ENCODE data around the gene ARF1. TPM values are rescaled to one million over a fixed set of nuclear protein-coding genes. Genes with fewer than 3 reads are reported as not detected.

The ARF1 gene
- polyA plus RNA-seq, 3 donors, result 580 to 789 (median 603) TPM

DNA sequence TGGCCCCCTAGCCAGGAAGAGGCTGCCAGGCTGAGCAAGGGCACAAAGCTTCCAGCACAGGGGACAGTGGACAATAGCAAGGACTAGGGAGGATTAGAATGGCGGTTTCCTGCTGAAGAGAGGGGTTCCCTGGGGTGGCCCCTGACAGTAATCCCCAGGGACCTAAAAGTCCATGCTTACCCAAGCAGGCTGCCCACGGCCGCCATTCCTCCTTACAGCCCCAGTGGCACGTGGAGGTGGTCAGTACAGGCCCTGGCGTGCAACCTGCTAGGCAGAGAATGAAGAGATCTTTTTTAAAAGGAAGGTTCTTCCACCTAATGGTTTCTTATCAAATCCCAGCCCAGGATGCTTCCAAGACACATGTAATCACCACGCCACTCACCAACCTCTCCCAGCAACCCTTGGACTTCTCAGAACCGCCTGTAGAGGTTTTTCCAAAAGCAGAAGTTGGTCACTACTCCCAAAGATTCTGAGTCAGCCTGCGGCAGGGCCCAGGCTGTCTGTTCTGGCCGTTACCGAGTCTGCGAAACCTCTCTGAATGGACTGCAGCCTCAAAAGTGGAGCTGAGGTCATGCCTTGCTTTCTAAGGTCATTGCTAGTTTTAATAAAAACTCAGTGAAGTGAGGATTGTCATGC lies 25.7 kb downstream of the ARF1 start:
- peak; percentile 56 to 82 (median 78) for DNase-seq
- Histone ChIP-seq H2AFZ (ENCODE audit: insufficient read depth, low read depth, low read length, poor library complexity, severe bottlenecking) (no peak overlapping the region), H3K4me3 (replicated peaks in 1 of 3; ENCODE audit: low read depth in 2 of 3, low read length in 3 of 3) (peak overlapping the region; percentile 83 to 92 (median 91)), H3K9me3 (replicated peaks in 1 of 2; ENCODE audit: control insufficient read depth in 1 of 2, insufficient read depth in 1 of 2, low read length in 2 of 2) (no peaks in the 10 kb centered on the region), H3K79me2 (ENCODE audit: insufficient read depth, low read length) (peaks cover 41% of the 10 kb centered on the region), H3K27ac (ENCODE audit: low read depth in 1 of 2, low read length in 2 of 2) (peak overlapping the region; percentile 81 to 98), H3K27me3 (ENCODE audit: control insufficient read depth in 2 of 2, insufficient read depth in 2 of 2, low read length in 2 of 2) (no peaks in the 10 kb centered on the region), H3K4me2 (replicated peaks; ENCODE audit: extremely low read depth, low read length, poor library complexity, severe bottlenecking) (peak overlapping the region; percentile 92), H3K4me1 (ENCODE audit: control insufficient read depth in 1 of 2, insufficient read depth in 2 of 2, low read length in 2 of 2) (peaks cover 36 to 53% of the 10 kb centered on the region in 2 donors), H3K9ac (ENCODE audit: insufficient read depth, low read length, poor library complexity, severe bottlenecking) (peak overlapping the region; percentile 93), H3K36me3 (replicated peaks in 1 of 2; ENCODE audit: control insufficient read depth in 1 of 2, insufficient read depth in 2 of 2, low read length in 2 of 2) (peaks cover 11 to 21% of the 10 kb centered on the region in 2 donors), H4K20me1 (ENCODE audit: insufficient read depth, low read length) (no peaks in the 10 kb centered on the region)
- 48% methylated on average over 9 of the region's 11 CpGs for WGBS (ENCODE audit: insufficient coverage)
- peaks cover 0 to 3% (median 1%) of the 10 kb centered on the region in 7 donors for H3K9me3 Mint-ChIP-seq
- peaks cover 48% of the 10 kb centered on the region for H3K4me1 Mint-ChIP-seq
- intact Hi-C loops (cut with micrococcal nuclease), result loop anchor here (1.0 to 5.0 kb wide), 3 partner anchors 25 to 58 kb away; partner anchors contain the start of genes ARF1 (in 1 of the 2) and GUK1 (in 1 of the 2)
- no peak for TF ChIP-seq CTCF (IDR thresholded peaks at IDR 0.05)
- peak overlapping the region; percentile 89 to 97 (median 95) for H3K27ac Mint-ChIP-seq
- peaks cover 13 to 21% of the 10 kb centered on the region in 2 donors for H3K36me3 Mint-ChIP-seq
- peak overlapping the region; percentile 90 to 92 for H3K4me3 Mint-ChIP-seq
- H3K27me3 Mint-ChIP-seq (ENCODE audit: low read depth in 3 of 3), result no peaks in the 10 kb centered on the region

- no peaks in the 10 kb centered on the region for H3K9me3 ChIP-seq (replicated peaks in 1 of 2; ENCODE audit: control insufficient read depth in 1 of 2, insufficient read depth in 1 of 2, low read length in 2 of 2)
- H3K27me3 ChIP-seq (ENCODE audit: control insufficient read depth in 2 of 2, insufficient read depth in 2 of 2, low read length in 2 of 2), result no peaks in the 10 kb centered on the region
- peak in 1 of 3 donors; percentile 14 for DNase-seq
- peak overlapping the region; percentile 92 for H3K4me2 ChIP-seq (replicated peaks; ENCODE audit: extremely low read depth, low read length, poor library complexity, severe bottlenecking)
- peak overlapping the region; percentile 93 for H3K9ac ChIP-seq (ENCODE audit: insufficient read depth, low read length, poor library complexity, severe bottlenecking)
- peaks cover 37% of the 10 kb centered on the region for H3K79me2 ChIP-seq (ENCODE audit: insufficient read depth, low read length)
- H3K36me3 ChIP-seq (replicated peaks in 1 of 2; ENCODE audit: control insufficient read depth in 1 of 2, insufficient read depth in 2 of 2, low read length in 2 of 2), result peaks cover 11 to 21% of the 10 kb centered on the region in 2 donors
- Mint-ChIP-seq H3K27me3 (ENCODE audit: low read depth in 3 of 3) (no peaks in the 10 kb centered on the region), H3K27ac (peak overlapping the region; percentile 89 to 97 (median 95)), H3K4me3 (peak overlapping the region; percentile 90 to 92), H3K36me3 (peaks cover 13 to 21% of the 10 kb centered on the region in 2 donors), H3K4me1 (peaks cover 43% of the 10 kb centered on the region), H3K9me3 (peaks cover 0 to 3% (median 1%) of the 10 kb centered on the region in 7 donors)
- H3K4me1 ChIP-seq (ENCODE audit: control insufficient read depth in 1 of 2, insufficient read depth in 2 of 2, low read length in 2 of 2), result peaks cover 32 to 48% of the 10 kb centered on the region in 2 donors
- 0% methylated on average over 7 of the region's 8 CpGs for WGBS (ENCODE audit: insufficient coverage)
- H3K4me3 ChIP-seq (replicated peaks in 1 of 3; ENCODE audit: low read depth in 2 of 3, low read length in 3 of 3), result peak overlapping the region; percentile 83 to 92 (median 91)
- peak overlapping the region; percentile 81 to 98 for H3K27ac ChIP-seq (ENCODE audit: low read depth in 1 of 2, low read length in 2 of 2)
- TF ChIP-seq CTCF (IDR thresholded peaks at IDR 0.05), result no peak
- H2AFZ ChIP-seq (ENCODE audit: insufficient read depth, low read depth, low read length, poor library complexity, severe bottlenecking), result peak overlapping the region; percentile 60
- no peaks in the 10 kb centered on the region for H4K20me1 ChIP-seq (ENCODE audit: insufficient read depth, low read length)
- intact Hi-C loops (cut with micrococcal nuclease), result loop anchor here (1.0 to 5.0 kb wide), 4 partner anchors 26 to 58 kb away; partner anchors contain the start of genes ARF1 (in 1 of the 2) and GUK1 (in 1 of the 2)
Measured at GRCh38 chr1:228108742-228109072, 26.2 kb downstream of the ARF1 start.

All from CD14-positive monocyte (primary cell).